NCI-H2227 (cell line): ENCODE data around the gene IFTAP.
"Not testable (repeated sequence)": the region's sequence is repeated elsewhere in the genome, so short reads cannot be mapped to it uniquely, and the experiment has no call there.

Source experiments
- DNase-seq: peaks from one replicate; lab custom pipeline; 2025; ENCODE audit not compliant: unreplicated experiment; lab: John Stamatoyannopoulos, UW

Gene IFTAP, protein sequence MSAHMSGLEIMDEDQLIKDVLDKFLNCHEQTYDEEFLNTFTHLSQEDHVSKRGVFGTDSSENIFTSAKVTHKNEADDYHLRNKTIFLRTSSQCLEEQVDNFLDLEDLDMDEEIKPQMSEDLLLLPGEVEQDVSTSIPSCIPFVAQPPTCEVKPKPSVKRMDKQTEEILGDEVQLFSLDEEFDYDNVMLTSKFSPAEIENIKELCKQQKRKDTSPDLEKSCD

DNA sequence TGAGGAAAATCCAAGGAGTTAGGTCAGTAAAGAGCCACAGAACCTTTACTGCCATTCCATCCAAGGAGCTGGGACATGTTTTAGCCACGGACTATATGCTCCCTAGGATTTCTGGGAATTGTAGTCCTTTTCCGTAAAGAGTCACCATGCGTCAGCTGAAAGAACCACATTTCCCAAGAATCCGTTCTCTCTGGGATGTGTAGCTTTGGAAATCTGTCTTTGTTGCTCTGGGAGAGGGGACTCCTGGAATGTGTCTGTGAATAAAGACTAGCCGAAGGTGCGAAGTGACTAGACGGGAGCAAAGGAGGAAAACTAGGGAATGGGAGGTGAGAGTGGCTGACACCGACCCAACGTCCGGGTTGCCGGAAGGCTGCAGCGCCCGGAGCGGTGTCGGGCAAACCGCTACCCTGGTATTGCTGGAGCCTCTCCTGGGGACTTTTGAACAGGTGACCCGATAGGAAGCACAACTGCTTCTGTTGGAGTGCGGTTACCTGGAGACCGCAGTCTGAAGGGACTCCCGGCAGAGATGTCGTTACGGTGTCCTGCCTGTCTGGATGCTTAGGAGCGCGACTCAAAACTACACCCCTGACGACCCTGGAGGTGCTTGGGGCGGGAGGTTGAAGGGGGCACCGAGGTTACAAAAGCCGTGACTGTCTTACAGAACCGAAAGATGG, at the start of gene IFTAP:
TSS of gene IFTAP (plus strand) at position 187 of the 674 bp plus-strand sequence. CDS start 15,602 bp downstream, outside the sequence.
- peak; percentile 94 for DNase-seq

DNA sequence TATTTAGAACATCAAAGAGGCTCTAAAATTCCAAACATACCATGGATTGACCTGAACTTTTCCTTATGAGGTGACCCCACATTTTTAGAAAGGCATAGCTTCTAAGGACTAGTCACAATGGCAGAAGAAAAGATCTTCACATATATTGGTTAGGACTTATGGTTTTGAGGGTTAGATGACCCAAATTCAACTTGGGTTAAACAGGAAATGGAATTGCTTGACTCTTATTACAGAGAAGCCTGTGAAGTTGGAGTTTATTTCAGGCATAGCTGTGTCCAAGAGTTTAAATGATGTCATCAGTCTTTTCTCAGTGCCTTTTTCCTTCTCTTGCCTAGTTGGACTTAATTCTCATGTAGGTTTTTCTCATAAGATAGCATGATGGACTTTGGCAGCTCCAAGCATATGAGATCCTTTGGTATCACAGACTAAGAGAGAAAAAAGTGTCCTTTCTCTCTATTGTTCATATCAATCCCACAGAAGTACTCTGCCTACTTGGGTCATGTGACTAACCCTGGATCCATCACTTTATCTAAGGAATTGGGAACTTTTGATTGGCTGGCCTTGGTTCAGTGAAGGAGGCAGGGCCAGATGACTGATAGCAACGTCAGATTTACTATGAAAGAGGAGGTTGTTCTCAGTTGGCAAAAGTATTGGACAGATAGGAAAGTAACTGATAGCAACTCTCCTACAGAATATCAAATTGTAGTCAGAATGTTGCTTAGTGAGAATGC, 43.8 kb upstream of the IFTAP start:
- DNase-seq, result no peak

DNA sequence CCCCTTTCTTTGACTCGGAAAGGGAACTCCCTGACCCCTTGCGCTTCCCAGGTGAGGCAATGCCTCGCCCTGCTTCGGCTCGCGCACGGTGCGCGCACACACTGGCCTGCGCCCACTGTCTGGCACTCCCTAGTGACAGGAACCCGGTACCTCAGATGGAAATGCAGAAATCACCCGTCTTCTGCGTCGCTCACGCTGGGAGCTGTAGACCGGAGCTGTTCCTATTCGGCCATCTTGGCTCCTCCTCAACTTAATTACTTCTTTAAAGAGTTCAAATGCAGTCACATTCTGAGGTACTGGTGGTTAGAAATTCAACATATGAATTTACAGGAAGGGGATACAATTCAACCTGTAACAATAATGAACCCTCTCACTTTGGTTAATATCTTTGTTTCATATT, 36.9 kb upstream of the IFTAP start:
- DNase-seq, result not testable (repeated sequence)

DNA sequence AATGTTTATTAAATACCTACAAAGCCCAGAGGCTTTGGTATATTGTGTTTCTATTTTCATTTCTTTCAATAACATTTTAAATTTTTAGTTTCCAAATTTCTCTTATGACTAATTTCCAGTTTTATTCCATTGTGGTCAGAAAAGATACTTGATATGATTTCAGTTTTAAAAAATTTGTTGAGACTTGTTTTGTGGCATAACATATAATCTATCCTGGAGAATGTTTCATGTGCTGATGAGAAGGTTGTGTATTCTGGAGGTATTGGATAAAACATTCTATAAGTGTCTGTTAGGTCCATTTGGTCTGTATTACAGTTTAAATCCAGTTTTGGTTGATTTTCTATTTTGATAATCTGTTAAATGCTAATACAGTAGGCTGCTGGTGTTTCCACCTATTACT, 36.3 kb upstream of the IFTAP start:
- no peak for DNase-seq

DNA sequence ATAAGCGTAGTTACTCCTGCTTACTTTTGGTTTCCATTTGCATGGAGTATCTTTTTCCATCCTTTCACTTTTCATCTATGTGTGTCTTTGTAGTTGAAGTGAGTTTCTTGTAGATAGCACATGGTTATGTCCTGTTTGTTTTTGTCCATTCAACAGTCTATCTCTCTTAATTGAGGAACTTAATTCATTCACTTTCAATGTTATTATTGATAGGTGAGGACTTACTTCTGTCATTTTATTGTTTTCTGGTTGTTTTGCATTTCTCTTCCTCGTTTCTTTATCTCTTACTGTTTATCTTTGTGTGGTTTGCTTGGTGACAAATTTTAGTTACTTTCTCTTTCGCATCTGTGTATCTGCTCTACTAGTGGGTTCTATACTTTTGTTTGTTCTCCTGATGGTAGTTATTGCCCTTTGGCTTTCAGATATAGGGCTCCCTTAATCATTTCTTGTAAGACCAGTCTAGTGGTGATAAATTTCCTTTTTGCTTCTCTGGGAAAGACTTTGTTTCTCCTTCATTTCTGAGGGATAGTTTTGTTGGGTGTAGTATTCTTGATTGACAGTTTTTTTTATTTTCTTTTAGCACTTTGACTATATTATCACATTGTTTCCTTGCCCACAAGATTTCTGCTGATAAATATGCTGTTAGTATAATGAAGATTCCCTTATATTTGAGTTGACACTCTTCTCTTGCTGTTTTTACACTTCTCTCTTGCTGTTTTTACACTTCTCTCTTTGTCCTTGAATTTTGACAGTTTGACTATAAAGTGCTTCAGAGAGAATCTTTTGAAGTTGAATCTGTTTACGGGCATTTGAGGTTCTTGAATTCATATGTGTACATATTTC, 35.5 kb upstream of the IFTAP start:
- no peak for DNase-seq

DNA sequence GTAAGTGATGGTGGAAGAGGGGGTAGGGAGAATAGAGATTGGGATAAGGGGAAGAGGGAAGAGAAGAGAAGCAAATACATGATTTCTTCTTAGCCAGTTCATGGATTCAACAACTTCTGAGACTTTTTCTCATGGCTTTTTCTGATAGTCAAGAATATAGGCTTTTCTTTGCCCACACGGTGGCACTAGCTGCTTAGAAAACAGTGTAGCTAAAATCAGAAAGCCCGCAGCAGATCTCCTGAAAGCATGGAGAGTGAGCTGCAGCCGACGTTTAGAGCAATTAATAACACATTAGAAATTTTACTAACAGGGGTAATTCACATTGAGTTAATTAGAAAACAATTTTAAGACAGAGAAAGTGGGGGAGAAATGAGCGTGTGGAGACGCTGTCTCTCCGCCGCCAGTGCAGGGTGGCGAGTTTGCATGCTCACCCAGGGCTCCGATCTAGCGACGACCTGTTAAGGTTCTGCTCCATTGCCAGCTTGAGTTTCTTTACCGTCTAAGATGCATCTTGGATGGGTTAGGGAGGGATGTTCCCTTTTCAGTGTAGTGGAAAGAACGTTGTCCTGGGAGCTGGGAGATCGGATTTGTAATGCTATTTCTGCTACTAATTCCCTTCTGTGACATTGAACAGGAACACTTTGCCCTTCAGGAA, 29.8 kb upstream of the IFTAP start:
- DNase-seq, result peak; percentile 85

DNA sequence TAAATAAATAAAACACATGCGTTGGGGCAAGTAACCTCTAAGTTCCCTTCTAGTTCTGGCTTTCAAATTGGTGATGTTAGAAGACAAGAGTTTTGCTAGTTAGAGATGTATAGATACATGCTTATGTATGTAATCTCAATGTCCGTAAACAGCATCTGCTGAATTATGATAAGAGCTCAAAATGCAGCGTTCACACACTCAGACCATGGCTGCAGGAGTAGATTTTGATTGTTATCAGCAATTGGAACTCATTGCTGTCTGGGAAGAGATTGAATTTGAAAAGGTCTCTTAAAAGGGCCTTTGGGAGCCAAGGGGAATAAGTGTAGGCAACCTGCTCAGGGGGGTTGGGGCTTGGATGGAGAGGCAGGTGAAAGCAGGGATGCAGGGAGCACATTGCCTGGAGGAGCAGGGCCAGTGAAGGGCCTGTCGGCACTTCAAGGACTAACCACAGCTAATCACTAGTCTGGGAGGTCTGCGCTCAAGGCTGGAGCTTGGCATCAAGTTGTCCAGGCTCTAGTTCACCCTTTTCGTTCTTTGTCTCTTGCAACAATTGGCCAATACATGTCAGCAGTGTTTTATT, 29.2 kb upstream of the IFTAP start:
- peak; percentile 38 for DNase-seq

DNA sequence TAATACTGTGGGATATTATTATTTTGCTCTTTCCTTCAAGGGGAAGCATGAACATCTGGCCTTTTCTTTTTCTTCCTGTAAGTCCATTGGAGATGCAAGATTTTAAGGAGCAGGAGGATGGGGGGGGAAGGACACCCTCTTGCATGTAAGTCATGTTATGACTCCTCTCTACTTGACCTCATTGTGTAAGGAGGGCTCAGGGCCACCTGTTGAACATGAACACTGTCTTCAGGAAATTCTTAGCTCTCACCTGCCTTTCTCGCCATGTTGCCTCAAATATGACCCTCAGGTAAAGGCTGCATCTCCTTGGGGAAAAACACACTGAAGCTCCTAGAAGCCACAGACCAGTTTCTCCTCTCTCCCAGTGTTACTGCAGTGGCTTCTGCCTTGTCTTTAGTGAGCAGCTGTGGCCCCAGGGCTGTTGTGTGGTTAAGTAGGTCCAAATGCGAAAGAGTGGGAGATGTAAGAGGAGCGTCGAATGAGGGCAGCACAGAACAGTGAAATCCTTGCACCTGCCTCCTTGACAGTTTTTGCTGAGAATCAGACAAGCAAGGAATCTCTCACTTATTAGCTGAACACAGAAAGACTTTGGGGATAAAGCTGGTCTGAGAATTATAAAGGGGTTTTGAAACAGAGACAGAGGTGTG, 27.8 kb upstream of the IFTAP start:
- DNase-seq, result no peak

DNA sequence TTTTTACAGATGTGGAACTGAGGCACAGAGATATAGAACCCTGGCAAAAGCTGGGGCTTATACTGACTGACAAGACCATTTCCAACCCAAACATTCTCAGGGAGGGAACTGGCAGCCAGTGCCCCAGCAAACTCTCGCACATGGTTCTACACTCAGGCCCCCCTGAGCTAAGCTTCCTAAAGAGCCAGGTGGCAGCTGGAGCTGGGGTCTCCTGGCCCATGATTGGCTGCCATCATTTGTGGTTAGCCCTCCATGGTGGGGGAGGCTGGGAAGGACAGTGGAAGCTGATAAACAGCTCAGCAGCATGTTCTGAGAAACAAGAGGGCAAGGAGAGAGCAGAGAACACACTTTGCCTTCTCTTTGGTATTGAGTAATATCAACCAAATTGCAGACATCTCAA, 26.6 kb upstream of the IFTAP start, which contains the start of gene RAG1:
TSS of gene RAG1 (plus strand) at position 314 of the 400 bp plus-strand sequence. CDS start 5,298 bp downstream, outside the sequence.
- DNase-seq, result no peak

DNA sequence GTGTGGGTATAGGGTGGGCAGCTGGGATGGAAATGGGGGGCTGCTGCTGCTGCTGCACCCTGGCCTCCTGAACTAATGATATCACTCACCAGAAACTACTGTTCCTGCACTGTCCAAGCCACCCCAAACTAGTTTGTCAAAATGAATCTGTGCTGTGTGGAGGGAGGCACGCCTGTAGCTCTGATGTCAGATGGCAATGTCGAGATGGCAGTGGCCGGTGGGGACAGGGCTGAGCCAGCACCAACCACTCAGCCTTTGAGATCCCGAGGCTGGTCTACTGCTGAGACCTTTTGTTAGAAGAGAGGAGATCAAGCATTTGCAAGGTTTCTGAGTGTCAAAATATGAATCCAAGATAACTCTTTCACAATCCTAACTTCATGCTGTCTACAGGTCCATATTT, 25.2 kb upstream of the IFTAP start:
- no peak for DNase-seq

DNA sequence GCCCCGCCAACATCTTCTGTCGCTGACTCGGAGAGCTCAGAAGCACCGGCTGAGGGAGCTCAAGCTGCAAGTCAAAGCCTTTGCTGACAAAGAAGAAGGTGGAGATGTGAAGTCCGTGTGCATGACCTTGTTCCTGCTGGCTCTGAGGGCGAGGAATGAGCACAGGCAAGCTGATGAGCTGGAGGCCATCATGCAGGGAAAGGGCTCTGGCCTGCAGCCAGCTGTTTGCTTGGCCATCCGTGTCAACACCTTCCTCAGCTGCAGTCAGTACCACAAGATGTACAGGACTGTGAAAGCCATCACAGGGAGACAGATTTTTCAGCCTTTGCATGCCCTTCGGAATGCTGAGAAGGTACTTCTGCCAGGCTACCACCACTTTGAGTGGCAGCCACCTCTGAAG, 19.8 kb upstream of the IFTAP start:
- DNase-seq, result no peak

DNA sequence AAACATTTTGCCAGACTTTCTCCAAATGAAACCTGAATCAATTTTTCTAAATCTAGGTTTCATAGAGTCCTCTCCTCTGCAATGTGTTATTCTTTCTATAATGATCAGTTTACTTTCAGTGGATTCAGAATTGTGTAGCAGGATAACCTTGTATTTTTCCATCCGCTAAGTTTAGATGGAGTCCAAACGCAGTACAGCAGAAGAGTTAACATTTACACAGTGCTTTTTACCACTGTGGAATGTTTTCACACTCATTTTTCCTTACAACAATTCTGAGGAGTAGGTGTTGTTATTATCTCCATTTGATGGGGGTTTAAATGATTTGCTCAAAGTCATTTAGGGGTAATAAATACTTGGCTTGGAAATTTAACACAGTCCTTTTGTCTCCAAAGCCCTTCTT, 16.9 kb upstream of the IFTAP start:
- DNase-seq, result no peak

DNA sequence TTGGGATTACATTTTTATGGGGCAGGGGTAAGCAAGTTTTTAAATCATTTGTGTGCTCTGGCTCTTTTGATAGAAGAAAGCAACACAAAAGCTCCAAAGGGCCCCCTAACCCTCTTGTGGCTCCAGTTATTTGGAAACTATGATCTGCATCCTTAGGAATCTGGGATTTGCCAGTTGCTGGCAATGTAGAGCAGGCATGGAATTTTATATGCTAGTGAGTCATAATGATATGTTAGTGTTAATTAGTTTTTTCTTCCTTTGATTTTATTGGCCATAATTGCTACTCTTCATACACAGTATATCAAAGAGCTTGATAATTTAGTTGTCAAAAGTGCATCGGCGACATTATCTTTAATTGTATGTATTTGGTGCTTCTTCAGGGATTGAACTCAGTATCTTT, 16.4 kb upstream of the IFTAP start:
- peak; percentile 21 for DNase-seq

DNA sequence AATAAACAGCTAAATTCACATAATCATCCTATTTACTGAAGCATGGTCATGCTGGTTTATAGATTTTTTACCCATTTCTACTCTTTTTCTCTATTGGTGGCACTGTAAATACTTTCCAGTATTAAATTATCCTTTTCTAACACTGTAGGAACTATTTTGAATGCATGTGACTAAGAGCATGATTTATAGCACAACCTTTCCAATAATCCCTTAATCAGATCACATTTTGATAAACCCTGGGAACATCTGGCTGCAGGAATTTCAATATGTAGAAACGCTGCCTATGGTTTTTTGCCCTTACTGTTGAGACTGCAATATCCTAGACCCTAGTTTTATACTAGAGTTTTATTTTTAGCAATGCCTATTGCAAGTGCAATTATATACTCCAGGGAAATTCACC, 15.8 kb upstream of the IFTAP start:
- no peak for DNase-seq

DNA sequence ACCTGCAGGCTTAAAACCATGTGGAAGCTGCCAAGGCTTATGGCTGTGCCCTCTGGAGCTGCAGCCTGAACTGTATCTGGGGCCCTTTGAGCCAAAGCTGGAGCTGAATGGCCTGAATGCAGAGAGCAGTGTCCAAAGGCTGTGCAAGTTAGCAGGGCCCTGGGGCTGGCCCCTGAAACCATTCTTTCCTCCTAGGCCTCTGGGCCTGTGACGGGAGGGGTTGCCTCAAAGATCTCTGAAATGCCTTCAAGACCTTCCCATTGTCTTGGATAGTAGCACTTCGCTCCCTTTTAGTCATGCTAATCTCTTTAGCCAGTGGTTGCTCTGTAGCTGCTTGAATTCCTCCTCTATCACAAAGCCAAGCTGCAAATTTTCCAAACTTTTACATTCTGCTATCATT, 12.8 kb upstream of the IFTAP start:
- no peak for DNase-seq

DNA sequence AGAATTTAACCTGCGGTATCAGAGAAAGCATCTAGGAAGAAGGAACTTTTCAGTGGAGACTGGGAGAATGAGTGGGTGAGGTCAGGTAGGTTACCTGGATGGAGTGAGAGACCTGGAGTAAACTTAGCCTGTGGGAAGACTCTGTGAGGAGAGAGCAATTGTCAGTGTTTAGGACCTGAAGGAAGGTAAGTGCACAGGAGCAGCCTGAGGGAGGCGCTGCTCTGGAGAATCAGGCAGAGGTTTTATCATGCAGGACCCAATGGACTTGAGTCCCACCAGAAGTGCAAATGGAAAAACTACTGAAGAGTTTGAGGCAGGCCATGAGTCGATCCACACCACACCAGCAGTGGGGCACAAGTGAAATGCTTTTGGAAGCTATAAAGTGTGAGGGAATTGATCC, 10.6 kb upstream of the IFTAP start:
- DNase-seq, result no peak

DNA sequence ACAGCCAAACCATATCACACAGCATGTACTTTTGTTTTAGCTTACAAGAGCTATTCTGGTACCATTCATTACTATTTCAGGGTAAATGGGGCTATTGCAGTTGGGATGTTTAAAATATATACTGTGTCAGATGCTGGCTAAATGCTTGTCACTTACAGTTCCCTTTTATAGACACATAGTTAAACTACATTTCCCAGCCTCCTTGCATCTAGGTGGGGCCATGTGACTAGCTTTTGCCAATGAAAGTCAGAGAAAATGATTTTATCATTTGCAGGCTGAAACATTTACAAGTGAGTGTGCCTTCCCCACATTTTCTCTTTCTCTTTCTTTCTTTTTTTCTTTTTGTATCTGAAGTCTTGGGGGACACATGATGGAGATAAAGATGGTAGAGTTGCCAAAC, 7.8 kb upstream of the IFTAP start:
- no peak for DNase-seq

DNA sequence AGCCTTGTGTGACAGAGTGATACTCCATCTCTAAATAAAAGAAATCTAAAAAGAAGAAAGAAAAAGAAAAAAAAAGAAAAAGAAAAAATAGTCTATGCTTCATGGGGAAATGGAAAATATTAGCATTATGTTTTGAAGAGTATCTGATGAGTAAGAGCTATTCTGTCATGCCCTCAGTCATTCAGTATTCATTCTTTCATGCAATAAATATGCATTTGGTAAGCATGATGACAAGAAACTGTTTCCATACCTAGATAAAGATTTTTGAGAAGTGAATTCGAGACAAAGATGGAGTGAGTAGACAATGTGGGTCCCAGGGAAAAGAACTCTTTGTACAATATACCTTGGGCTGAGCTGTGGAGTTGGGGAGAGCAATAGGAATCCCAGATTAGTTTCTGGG, 6.2 kb upstream of the IFTAP start:
- no peak for DNase-seq

DNA sequence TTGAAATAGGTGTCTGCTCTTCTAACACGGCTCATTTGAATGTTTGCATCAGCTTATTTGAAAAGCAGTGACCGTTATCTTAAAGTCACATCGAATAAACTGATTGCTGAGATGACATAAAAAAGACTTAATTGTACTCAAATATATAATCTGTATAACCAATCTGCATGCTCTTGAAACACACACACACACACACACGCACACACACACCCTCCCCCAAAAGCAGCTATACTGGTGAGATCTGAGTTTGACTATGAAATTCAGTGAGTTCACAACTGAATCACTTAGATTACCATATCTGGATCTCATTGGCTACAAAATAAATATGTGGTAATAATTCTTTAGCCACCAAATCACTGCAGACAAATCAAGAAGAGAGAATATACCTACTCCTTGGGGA, 3.8 kb upstream of the IFTAP start:
- DNase-seq, result no peak

DNA sequence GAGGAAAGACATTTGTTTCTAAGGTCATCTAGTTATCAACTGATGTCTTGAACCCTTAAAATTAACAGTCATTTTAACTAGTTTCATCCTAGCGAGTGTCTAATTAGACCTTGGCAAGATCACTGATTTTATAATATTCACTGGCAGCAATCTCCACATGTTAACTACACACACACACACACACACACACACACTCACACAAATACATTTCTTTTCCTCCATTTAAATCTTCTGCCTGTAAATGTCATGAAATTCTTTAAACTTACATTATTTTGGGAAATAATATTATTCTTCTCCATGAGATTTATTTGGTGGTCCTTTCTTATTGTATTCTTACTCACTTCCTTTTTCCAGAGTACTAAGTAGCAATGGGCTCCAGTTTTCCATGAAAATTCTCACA, 2.9 kb upstream of the IFTAP start:
- DNase-seq, result no peak
